Measurements from ENCODE around the gene CENPE. TPM values are rescaled to one million over a fixed set of nuclear protein-coding genes. Genes with fewer than 3 reads are reported as not detected.

Gene CENPE
- total and polyA plus RNA-seq, 11 donors, result 0.06 to 7.7 (median 0.32) TPM

DNA sequence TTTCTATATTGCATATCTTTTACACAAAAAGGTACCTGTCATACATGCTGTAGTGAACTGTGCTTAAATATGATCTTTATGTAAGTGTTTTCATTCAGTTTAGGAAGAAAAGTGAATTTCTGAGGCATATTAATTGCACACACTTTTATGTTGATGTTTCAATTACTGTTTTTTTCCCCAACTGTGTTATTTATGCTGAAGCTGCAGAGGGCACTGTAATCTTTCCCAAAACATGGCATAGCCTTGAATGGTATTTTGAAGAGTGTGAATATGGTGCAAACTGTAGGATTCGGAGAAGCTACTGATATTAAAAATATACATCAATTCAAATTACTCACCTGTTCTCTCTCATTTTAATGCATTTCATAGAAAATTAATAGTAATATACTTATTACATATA, 6.0 kb upstream of the CENPE start:
- Histone ChIP-seq H3K36me3 (no peaks in the 10 kb centered on the region), H3K4me1 (no peaks in the 10 kb centered on the region), H3K27me3 (peaks cover 0 to 4% (median 0%) of the 10 kb centered on the region in 9 donors), H3K4me3 (no peak overlapping the region), H3K27ac (no peak overlapping the region), H3K9me3 (no peaks in the 10 kb centered on the region)
- ATAC-seq (no peak), DNase-seq (no peak)
- intact Hi-C loops (cut with DNase I), result no loop called here
- TF ChIP-seq, protein P1, sequence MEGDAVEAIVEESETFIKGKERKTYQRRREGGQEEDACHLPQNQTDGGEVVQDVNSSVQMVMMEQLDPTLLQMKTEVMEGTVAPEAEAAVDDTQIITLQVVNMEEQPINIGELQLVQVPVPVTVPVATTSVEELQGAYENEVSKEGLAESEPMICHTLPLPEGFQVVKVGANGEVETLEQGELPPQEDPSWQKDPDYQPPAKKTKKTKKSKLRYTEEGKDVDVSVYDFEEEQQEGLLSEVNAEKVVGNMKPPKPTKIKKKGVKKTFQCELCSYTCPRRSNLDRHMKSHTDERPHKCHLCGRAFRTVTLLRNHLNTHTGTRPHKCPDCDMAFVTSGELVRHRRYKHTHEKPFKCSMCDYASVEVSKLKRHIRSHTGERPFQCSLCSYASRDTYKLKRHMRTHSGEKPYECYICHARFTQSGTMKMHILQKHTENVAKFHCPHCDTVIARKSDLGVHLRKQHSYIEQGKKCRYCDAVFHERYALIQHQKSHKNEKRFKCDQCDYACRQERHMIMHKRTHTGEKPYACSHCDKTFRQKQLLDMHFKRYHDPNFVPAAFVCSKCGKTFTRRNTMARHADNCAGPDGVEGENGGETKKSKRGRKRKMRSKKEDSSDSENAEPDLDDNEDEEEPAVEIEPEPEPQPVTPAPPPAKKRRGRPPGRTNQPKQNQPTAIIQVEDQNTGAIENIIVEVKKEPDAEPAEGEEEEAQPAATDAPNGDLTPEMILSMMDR (IDR thresholded peaks at IDR 0.05), result peak in 1 of 12 donors; percentile 22
- TF ChIP-seq POLR2A (IDR thresholded peaks at IDR 0.05), result no peak
- WGBS, 4 donors, result 56 to 67% (median 62%) methylated on average over 1 of the region's 1 CpG

DNA sequence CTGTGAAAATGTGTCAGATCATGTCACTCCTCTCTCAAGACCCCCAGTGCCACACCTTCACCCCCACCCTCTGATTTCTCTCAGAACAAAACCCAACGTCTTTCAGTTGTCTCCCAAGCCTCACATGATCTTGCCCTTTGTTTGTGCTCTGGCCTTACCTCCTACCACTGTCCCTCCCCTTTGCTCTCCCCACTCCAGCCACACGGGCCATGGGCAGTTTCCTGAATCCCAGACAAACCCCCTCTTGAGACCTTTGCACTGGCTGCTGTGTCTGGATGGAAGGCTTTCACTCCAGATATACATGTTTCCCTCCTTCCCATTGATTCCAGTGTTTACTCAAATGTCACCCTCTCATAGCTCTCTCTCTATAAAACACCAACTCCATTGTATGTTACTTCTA, 3.6 kb upstream of the CENPE start:
- 20 to 25% (median 22%) methylated on average over 2 of the region's 2 CpGs for WGBS, 4 donors

DNA sequence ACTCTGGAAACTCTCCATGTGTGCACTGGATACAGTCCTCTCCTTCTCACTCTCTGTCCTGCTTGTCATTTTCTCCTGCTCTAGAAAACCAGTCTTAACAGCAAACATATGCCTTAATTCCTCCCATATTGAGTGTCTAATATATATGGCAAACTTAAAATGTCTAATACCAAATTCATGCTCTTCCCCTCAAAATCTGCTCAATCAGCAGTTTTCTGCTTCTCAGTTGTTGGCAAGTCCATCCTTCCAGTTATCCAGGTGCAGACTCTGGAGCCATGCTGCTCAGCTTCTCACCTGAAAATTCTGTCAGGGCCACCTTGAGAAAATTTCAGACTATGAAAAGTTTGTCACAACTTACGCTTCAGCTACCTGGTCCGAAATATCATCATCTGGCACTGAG, 3.1 kb upstream of the CENPE start:
- Histone ChIP-seq H3K27ac (no peak overlapping the region), H3K9me3 (no peaks in the 10 kb centered on the region), H3K4me3 (no peak overlapping the region), H3K36me3 (no peaks in the 10 kb centered on the region), H3K27me3 (peaks cover 0 to 4% (median 0%) of the 10 kb centered on the region in 9 donors), H3K4me1 (peaks cover 0 to 13% (median 7%) of the 10 kb centered on the region in 12 donors)
- intact Hi-C loops (cut with DNase I), result no loop called here
- DNase-seq (no peak), ATAC-seq (no peak)
- whole genome bisulfite sequencing, 4 donors, result 90 to 98% (median 94%) methylated on average over 2 of the region's 2 CpGs
- TF ChIP-seq, protein P1 (IDR thresholded peaks at IDR 0.05), result no peak

More for the DNA sequence above, 3.6 kb upstream of the CENPE start:
- no peak for TF ChIP-seq POLR2A (IDR thresholded peaks at IDR 0.05)
- TF ChIP-seq, protein P1 (IDR thresholded peaks at IDR 0.05), result no peak
- Histone ChIP-seq H3K9me3 (no peaks in the 10 kb centered on the region), H3K27ac (no peak overlapping the region), H3K4me3 (no peak overlapping the region), H3K36me3 (no peaks in the 10 kb centered on the region), H3K27me3 (peaks cover 0 to 4% (median 0%) of the 10 kb centered on the region in 9 donors), H3K4me1 (peaks cover 0 to 13% (median 7%) of the 10 kb centered on the region in 12 donors)
- ATAC-seq (no peak), DNase-seq (no peak)
- intact Hi-C loops (cut with DNase I), result no loop called here

DNA sequence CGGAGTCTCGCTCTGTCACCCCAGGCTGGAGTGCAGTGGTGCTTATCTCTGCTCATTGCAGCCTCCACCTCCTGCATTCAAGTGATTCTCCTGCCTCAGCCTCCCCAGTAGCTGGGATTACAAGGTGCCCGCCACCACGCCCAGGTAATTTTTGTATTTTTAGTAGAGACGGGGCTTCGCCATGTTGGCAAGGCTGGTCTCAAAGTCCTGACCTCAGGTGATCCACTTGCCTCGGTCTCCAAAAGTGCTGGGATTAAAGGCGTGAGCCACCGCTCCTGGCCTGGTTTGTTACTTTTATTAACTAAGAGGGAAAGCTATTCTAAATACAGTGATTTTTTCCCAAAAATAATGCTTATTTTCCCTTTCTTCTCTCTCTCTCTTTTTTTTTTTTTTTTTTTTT, 866 bp upstream of the CENPE start:
- no peak for TF ChIP-seq POLR2A (IDR thresholded peaks at IDR 0.05)
- TF ChIP-seq, protein P1 (IDR thresholded peaks at IDR 0.05), result no peak
- intact Hi-C loops (cut with DNase I), result no loop called here
- Histone ChIP-seq H3K27me3 (peaks cover 0 to 4% (median 0%) of the 10 kb centered on the region in 9 donors), H3K27ac (peak overlapping the region in 1 of 12 donors; percentile 53), H3K9me3 (no peaks in the 10 kb centered on the region), H3K4me3 (peak overlapping the region in 11 of 12 donors; percentile 62 to 84 (median 78)), H3K36me3 (no peaks in the 10 kb centered on the region), H3K4me1 (peaks cover 0 to 13% (median 7%) of the 10 kb centered on the region in 12 donors)
- 83 to 93% (median 84%) methylated on average over 9 of the region's 9 CpGs for WGBS, 4 donors
- ATAC-seq (no peak), DNase-seq (no peak)

Data from heart left ventricle (tissue), 16 donors.